HEK293 (cell line): Measurements from ENCODE around the gene GRIN2A.

Experiments used
- ZFP3 ChIP-seq: fragments of 450-650 bp; formaldehyde crosslinking; IDR thresholded peaks from 2 replicates; pipeline ENCODE4 v1.5.1; 2016; ENCODE audit warnings: low read depth, missing biosample characterization, missing genetic modification characterization
- TF ChIP-seq, protein P1 (sequence below): IDR thresholded peaks from 2 replicates; pipeline ENCODE4 v1.6.1; 2011; ENCODE audit warnings: mild to moderate bottlenecking, low read depth, low read length, borderline replicate concordance

DNA sequence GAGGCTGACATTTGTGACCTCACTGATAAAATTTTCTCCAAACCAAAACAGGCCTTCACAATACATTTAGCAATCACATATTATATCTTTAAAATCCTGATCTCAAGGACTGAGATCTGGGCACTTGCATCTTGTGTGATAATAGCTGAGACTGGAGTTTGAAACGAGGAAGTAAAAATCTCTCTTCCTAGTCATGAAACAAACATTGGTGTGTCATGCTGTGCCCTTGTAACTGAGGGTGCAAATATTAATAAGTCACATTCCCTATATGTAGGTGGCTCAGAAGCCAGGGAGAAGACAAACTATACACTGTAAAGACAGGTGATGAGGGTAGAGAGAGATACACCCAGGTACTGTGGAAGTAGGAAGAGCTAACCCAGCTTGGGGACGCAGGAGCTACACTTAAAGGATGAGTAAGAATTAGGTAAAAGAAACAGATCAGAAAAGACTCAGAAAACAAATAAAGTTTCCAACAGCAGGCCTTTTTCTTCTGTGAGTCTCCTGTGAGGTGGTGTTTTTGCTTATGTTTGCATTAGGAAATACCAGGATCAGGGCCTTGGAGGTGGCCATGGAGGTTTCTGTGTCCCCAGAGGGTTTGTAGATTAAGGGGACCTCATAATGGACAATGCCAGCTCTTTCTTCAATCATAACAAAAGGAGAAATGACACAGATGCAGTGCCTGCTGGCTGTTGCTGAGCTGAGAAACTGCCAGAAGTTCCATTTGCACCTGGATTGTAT, 335.7 kb downstream of the GRIN2A start:
- TF ChIP-seq ZFP3, result no peak
- TF ChIP-seq, protein P1, sequence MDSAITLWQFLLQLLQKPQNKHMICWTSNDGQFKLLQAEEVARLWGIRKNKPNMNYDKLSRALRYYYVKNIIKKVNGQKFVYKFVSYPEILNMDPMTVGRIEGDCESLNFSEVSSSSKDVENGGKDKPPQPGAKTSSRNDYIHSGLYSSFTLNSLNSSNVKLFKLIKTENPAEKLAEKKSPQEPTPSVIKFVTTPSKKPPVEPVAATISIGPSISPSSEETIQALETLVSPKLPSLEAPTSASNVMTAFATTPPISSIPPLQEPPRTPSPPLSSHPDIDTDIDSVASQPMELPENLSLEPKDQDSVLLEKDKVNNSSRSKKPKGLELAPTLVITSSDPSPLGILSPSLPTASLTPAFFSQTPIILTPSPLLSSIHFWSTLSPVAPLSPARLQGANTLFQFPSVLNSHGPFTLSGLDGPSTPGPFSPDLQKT, result no peak
